ENCODE results near the gene SERBP1.

Gene SERBP1

DNA sequence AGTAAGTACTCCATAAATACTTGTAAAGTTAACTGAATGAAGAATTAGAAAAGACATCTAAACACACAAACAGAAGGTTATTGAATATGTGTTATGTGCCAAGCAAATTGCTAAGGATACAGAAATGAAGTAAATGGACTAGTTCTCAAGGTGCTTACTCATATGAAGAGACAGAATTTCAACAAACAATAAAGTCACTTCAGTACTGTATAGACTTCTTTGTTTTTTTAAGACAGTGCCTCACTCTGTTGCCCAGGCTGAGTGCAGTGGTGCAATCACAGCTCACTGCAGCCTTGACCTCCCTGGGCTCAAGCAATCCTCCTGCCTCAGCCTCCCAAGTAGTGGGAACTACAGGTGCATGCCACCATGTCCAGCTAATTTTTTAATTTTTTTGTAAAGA lies 57.3 kb downstream of the SERBP1 start:
- DNase-seq (ENCODE audit: low spot score), result no peak
- in situ Hi-C loops (cut with MboI; ENCODE audit: low pct_unique_long_range_greater_than_20kb, low sequenced_read_pairs, unreplicated experiment), result no loop called here
- no peak for TF ChIP-seq CTCF (IDR thresholded peaks at IDR 0.05; ENCODE audit: extremely low read depth, insufficient read depth, missing control alignments)

- in situ Hi-C loops (cut with MboI; ENCODE audit: low pct_unique_long_range_greater_than_20kb, low sequenced_read_pairs, unreplicated experiment), result no loop called here
- no peak for TF ChIP-seq CTCF (IDR thresholded peaks at IDR 0.05; ENCODE audit: extremely low read depth, insufficient read depth, missing control alignments)
- no peak for DNase-seq (ENCODE audit: low spot score)
Measured at GRCh38 chr1:67372136-67372535, 58.1 kb downstream of the SERBP1 start.

DNA sequence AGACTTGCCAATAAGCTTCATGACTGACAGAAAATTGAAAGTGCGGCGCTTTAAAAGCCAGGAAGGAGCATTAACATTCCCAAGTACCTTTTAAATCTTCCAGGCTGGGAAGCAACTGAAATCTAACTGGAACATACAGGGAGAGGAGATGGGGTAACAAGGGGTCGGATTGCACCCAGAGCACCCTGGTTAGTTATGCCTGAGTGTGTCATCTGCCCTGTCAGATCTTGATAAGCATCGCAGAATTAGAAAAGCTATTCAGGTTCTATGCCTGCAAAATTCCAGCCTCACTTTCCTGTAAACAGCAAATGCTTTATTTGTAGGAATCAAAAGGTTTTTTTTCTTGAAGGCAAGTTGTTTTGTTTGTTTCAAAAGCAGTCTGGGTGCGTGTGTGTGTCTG lies 58.5 kb downstream of the SERBP1 start:
- no peak for TF ChIP-seq CTCF (IDR thresholded peaks at IDR 0.05; ENCODE audit: extremely low read depth, insufficient read depth, missing control alignments)
- in situ Hi-C loops (cut with MboI; ENCODE audit: low pct_unique_long_range_greater_than_20kb, low sequenced_read_pairs, unreplicated experiment), result no loop called here

DNA sequence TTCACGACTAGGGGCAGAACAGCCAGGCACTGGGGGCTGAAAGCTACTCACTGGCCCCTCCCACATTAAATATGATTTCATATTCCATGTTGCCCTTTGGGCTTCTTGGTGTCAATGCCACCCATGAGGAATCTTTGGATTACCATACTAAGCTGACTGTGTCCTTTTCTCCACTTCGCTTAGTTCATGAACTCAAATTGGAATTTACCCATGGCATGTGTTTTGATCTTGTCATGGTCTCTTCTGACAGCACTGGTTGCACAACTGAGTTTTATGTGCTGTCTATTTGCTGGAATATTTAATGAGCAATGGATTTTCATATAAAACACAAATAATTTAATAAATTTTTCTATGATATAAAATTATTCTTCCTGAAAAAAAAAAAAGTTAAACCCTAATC lies 59.2 kb downstream of the SERBP1 start:
- no peak for DNase-seq (ENCODE audit: low spot score)
- in situ Hi-C loops (cut with MboI; ENCODE audit: low pct_unique_long_range_greater_than_20kb, low sequenced_read_pairs, unreplicated experiment), result no loop called here
- no peak for TF ChIP-seq CTCF (IDR thresholded peaks at IDR 0.05; ENCODE audit: extremely low read depth, insufficient read depth, missing control alignments)

More for the DNA sequence above, 58.5 kb downstream of the SERBP1 start:
- DNase-seq (ENCODE audit: low spot score), result no peak

DNA sequence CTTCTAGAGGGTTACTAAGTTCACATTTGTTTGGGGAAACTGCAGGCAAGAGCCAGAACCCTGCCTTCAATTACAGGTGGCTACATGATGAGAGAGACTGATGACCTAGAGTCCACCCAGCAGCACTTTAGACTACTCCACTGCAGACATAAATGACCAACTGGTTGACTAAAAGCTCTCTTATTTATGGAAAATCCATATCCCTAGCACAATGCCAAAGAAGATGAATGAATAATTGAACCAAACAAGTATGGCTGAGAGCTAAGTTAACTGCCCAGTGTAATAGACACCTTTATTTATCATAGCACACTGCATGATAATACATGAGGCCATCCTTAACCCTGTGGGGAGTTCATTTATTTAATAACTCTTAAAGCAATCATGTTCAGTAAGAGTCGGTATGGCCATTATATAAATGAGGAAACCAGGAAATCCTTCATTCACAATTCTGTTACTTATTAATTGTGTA lies 62.1 kb downstream of the SERBP1 start:
- no peak for TF ChIP-seq CTCF (IDR thresholded peaks at IDR 0.05; ENCODE audit: extremely low read depth, insufficient read depth, missing control alignments)
- in situ Hi-C loops (cut with MboI; ENCODE audit: low pct_unique_long_range_greater_than_20kb, low sequenced_read_pairs, unreplicated experiment), result no loop called here
- no peak for DNase-seq (ENCODE audit: low spot score)

DNA sequence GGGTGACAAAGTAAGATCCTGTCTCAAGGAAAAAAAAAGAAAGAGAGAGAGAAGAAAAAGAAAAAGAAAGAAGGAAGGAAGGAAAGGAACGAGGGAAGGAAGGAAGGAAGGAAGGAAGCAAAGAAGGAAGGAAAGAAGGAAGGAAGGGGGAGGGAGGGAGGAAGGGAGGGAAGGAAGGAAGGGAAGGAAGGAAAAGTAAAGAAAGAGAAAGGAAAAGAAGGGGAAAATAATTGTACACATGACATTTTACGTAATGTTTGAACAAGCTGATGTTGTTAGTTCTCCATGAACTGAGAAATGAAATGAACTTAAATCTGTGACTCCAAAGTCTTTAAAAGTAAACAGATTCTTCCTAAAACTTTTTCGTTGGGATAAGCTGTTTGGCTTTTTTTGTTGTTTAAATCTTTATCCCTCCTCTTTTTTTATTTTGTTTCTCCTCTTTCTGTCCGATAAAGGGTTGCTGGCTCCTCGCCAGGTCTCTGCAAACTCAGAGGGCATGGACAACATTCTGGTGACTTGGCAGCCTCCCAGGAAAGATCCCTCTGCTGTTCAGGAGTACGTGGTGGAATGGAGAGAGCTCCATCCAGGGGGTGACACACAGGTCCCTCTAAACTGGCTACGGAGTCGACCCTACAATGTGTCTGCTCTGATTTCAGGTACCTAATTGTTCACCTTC lies 62.7 kb downstream of the SERBP1 start:
- no peak for DNase-seq (ENCODE audit: low spot score)
- TF ChIP-seq CTCF (IDR thresholded peaks at IDR 0.05; ENCODE audit: extremely low read depth, insufficient read depth, missing control alignments), result no peak
- in situ Hi-C loops (cut with MboI; ENCODE audit: low pct_unique_long_range_greater_than_20kb, low sequenced_read_pairs, unreplicated experiment), result no loop called here

Data from GM13977 (cell line).